GM18870 (cell line): ENCODE data around the gene SAP30BP.

ENCODE experiments used
- ATAC-seq: cut with Tn5 transposase; IDR thresholded peaks from one replicate; pipeline ENCODE4 v1.9.1; 2021; ENCODE audit warnings: moderate library complexity; ENCODE audit not compliant: unreplicated experiment

The SAP30BP gene

DNA sequence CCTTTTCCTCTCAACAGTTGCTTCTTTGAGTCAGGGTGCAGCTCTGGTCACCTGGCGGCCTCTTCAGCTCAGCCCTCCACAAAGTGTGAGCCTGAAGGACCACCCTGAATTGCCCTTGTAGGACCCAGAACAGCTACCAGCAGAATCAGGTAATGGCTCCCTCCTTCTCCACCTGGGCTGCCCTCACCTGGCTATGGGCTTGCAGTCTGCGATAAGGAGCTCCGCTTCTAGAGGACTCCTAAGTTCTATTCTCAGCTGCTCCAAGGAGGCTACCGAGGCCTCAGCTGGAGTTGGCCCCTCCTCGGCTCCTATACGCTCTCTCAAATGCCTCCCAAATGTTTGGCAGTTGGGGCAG lies 20.5 kb upstream of the SAP30BP start:
- ATAC-seq, result no peak

DNA sequence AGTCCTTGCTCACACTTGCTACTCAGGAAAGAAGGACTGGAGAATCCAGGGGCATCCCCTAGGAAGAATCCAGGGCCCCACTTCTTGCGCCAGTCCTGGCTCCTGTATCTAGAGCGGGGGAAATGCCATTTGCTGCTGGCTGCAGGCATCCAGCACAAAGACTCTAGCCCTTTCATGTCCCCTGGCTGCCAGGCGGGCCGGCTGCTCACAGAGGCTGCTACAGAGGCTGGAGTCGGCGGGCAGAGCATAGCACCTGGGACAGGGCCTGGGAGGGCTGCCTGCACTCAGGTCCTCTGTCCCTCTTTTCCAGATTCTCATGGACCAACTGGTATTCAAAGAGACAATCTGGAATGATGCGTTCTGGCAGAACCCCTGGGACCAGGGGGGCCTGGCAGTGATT lies 20.1 kb upstream of the SAP30BP start:
- no peak for ATAC-seq

DNA sequence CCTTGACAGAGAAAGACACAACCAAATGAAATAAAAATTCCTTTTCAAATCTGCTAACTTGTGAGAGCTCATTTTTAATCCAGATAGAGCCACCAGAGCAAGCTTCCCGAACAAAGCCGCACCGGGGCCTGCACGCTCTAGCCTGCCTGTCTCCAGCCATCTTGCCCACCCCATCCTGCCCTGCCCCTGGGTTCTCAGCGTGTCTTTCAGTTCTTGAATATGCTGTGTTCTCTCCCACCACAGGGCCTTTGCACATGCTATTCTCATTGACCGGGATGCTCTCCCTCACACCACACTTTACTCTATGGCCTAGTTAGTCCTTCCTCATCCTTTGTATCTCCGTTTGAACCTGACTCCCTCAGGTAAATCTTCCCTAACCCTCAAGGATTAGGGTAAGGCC lies 19.2 kb upstream of the SAP30BP start:
- ATAC-seq, result no peak

DNA sequence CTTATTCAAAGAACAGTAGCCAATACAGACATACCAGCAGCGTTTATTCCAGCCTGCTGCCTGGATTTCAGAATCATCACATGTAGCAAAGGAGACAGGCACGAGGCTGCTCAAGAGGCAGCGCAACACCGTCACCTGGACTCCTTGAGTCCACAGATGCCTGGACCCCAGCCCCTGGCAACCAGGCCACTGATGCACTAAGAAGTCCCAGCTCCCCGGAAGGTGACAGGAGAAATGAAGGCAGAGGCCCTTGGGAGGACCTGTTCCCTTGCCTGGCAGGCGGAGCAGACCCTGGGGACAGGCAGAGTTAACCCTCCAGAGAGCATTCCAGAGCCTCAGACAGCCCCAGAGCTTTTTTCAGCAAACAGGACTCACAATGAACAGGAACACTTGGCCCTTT lies 17.5 kb upstream of the SAP30BP start:
- no peak for ATAC-seq

DNA sequence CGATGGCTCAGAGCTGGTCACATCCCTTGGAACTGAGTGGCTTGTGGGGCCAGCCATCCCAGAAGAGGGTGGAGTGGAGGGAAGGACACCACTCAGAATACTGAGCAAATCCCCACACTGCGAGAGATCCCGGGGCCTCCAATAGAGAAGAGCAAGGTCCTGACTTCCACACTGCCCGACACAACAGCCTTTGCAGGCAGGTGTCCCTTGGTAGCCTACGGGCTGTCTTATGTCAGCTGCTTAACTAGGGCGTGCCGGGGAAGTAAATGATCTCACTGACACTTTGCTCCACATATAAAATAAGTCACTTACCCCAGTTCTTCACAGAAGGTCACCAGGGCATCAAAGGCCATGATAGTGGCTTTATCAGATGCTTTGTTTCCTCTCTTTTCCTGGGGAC lies 16.3 kb upstream of the SAP30BP start:
- ATAC-seq, result no peak

DNA sequence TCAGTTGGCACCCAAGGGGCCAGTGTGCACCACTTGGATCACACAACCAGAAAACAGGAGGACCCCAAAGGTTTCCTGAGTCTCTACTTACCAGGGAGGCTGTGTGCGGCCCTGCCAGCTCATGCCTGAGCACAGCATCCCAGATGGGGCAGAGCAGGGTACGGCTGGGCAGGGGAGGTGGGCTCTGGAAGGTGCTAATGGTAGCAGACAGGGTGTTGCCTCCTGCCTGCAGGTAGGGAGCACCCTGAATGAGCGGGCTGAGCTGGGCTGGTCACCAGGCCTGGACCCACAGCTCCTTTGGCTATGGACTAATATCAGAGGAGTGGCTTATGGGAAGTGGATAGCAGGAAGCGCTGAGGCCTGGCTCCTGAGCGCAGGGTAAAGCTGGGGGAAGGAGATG lies 14.8 kb upstream of the SAP30BP start:
- no peak for ATAC-seq

DNA sequence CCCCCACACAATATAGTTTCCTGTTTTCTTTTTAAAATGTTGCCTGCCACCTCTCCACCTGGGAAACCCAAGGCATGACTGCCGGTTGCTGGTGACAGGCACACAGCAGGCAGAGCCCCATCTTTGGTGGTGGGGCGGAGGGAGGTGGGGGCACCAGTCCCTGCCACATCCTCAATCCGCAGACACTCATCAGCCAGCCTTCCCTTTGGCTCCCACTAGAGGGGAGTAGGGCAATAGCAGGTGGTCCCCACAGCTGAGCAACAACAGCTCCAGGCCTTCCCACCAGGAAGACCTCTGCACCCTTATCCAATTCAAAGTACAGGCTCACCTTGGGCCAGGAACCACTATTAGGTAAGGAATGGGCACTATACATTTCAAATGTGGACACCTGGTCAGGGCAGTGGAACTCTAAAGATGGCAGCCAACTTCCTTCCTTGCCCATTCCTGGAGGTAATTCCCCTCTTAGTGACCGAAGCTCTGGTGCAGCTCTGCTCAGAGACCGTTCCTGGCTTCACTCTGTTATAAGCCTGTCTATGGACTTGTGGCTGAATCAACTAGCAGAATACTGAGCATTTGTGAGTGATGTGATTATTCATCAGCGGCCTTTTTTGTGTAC lies 14.1 kb upstream of the SAP30BP start:
- no peak for ATAC-seq

DNA sequence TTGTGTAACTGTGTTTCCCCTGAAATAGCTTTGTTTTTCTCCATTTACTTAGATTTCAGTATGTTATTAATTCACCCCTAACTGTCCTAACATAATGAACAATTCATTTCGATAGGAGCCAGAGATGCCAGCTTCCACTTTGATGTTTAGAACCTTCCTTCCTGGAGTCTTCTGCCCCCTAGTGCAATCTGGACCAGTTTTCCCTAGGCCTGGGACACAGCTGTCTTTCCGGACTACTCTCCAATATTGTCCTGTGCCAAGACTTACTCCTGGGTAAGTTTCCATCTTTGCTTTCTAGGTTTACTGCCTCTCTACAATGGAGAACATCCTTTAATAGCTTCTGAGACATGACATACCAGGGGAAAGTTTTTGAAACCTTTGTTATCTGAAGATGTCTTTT lies 13.0 kb upstream of the SAP30BP start:
- no peak for ATAC-seq

DNA sequence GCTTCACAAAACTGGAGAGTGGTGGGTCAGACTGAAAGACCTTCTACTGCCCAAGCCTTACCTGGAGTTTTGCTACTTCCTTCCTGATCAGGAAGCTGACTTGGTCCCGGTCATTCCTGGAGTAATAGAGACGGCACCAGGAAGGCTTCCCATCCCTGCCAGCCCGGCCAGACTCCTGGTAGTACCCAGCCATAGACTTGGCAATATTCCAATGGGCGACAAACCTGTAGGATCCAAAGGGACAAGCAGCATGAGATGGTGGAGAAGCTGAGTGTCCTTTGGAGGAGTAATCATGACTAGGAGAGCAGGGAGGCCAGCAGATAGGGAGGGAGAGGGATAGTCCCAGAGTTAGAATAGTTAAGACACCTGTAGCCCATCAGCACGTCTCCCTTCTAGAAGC lies 8.9 kb upstream of the SAP30BP start:
- no peak for ATAC-seq

DNA sequence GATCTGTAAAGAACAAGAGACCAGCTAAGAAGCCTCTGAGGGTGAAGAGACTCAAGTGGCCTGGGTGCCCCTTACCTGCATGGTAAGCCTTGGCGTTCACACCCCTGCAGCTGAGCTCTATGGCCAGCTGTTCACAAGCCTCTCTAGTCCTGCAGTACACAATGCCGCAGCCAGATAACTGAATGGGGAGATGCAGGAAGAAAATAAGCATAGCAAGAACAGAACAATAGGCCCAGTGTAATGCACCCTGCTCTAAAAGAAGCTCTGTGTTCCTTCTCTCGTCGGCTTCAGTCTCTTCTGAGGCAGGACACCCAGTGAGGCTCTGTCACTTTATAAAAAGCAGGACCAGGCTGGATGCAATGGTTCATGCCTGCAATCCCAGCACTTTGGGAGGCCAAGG lies 5.6 kb upstream of the SAP30BP start:
- no peak for ATAC-seq

DNA sequence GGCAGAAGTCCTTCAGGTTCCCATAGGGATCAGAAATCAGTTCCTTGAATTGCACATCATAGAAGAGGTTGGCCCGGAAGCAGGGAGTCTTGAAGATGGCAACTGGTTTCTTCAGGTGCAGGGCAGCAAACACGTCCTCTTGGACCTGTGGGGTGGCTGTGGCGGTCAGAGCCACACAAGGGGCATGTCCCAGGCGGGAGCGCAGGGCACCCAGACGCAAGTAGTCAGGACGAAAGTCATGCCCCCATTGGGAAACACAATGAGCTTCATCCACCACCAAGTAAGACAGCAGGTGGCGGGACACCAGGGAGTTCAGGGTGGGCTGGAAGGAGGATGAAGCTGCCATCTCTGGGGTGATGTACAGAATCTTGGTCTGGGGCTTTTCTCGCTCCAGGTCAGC lies 4.6 kb upstream of the SAP30BP start:
- ATAC-seq, result no peak

DNA sequence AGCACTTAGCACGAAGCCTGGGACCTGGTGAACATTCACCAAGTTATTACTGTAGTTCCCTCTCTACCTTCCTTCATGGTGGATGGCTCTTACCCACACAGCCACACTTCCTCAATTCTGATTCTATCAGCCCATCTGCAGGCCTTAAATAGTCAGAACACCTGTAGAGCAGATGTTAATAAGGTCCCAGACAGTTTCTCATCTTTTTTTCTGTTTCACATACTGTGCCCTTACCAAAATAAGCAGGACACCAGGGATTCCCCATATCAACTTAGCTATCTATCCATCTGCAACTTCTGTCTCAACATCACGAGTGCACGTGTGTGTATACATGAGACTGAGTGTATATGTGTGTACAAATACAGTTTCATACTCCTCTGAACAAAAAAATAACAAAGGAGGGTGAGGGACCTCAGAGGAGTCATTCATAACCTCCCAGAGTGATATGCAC lies 3.0 kb upstream of the SAP30BP start:
- peak; percentile 68 for ATAC-seq

DNA sequence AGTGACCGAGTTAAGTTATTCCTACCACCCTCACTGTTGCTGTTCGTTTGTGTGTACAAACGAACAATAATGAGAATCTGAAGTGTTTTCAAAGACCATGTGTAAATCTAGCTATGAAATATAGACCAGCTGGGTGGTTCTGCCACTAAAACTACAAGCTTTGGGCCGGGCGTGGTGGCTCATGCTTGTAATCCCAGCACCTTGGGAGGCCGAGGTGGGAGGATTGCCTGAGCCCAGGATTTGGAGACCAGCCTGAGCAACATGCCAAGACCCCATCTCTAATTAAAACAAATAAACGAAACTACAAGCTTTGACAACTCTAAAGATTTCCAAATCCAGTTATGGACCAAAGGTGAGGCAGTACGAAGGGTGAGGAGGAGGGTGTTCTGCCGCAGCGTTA lies 1.2 kb upstream of the SAP30BP start:
- no peak for ATAC-seq

DNA sequence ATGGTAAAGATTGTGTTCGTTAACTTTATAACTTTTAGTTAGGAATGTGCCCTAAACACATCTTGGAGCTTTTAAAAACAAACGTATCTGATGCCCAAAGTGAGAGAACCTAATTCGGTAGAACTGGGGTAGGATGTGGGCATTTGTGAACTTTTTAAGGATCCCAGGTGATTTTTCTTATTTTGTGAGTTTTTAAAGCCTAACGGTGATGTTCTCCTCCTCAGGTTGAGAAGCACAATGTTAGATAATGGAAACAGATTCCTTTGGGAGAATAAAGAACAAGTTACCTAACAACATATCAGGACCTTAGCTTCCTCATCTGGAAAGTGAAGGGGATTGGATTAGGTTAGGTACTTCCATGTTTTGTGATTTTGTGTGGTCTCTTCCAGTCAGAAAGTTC lies 687 bp downstream of the SAP30BP start:
- no peak for ATAC-seq

DNA sequence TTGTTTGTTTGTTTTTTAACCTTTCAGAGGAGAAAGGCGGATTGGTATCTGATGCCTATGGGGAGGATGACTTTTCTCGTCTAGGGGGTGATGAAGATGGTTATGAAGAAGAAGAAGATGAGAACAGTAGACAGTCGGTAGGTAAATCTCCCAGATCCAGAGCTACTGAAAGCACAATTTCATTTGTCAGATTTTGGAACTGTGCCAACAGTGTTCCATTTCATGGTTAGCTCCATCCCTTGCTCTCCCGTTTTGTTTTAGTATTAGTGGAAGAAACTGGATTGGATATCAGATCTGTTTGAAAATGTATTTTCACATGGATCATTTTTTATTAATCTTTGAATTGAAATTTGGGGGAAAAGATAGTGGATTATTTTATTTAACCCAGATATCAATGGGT lies 1.4 kb downstream of the SAP30BP start:
- no peak for ATAC-seq

DNA sequence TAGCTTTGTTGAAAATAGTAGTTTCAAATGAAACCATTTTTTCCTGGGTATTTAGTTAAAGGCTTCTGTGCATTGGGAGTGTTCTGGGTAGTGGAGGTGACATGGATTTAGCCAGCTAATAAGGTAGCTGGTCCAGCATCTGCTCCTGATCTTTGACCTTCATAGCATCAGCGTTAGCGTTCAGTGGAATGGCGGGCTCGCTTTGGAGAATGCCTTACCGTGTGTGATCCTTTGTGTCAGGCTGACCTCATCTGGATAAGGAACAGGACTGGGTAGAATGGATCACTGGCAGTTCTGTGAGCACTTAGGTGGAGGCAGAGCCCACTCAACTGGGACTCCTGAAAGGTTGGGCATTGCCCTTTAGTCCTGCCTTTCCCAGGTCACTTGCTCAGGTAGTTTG lies 3.7 kb downstream of the SAP30BP start:
- no peak for ATAC-seq

DNA sequence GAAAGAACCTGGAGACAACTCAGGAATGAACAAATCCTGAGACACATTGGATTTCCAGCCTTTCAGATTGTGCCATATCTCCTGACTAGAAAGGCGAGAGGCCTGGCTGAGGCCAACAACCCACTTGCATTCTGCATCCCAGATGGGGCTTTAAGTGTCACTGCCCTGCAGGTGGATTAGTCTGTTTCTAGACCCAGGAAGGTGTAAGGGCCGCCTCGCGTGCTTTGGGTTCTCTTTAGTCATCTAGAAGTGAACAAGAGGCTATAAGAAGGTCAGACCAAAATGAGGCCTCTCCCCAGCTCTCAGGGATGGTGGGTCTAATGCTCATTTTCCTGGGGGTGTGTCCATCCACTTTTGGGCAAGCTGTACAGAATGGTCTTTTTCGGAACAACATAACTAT lies 4.9 kb downstream of the SAP30BP start:
- no peak for ATAC-seq

DNA sequence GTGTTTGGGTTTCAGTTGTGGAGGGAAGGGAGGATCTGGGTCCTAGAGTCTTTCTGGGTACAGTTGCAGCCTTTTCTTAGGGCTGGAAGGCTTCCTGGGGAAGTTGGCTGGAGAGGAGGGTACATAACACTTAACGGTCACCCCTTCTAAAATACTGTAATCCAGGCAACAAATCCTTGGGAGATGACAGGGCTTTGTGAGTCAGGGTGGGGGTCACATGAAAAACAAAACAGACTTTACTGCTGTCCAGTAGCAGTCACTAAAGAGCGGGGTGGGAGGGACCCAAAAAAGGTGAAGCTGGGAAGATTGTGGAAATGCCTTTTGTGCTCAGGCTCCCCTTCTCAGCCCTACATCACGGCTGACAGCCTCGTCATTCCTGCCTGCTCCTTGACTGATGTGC lies 6.3 kb downstream of the SAP30BP start:
- no peak for ATAC-seq

DNA sequence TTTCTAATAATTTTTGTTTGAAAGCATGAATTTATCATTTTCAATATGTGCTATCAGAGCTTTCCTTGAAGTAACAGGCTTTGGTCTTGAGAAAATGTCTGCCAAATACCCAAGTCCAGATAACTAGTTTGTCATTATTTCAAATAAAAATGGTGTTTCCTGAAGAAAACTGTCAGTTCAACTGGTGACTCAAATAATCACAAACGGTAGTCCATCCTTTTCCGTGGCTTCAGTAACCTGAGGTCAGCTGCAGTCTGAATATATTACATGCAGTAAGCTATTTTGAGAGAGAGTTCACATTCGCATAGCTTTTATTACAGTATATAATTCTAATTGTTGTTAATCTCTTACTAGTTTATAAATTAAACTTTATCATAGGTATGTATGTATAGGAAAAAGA lies 9.3 kb downstream of the SAP30BP start:
- ATAC-seq, result no peak

DNA sequence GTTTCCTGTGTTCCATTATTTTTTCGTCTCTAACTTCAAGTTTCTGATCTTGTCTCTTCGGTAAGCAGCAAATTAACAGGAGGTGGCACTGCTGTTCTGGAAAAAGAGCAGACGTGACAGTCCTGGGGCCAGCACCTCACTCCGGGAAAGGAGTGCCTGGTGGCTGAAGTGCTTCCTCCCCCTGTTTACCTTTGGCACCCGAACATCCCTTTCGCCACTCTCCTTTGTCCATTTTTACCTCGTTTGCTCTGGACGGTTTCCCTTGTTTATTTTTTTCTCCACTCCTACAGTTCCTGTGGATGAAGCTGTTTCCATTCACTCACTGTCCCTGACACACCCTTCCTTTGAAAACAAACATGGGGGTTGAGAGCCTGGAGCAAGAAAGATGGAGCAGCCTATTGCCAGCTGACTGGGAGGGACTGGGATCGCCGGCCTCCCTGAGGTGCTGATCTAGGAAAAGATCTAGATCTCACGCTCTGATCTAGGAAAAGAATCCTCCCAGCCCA lies 12.6 kb downstream of the SAP30BP start:
- ATAC-seq, result no peak

DNA sequence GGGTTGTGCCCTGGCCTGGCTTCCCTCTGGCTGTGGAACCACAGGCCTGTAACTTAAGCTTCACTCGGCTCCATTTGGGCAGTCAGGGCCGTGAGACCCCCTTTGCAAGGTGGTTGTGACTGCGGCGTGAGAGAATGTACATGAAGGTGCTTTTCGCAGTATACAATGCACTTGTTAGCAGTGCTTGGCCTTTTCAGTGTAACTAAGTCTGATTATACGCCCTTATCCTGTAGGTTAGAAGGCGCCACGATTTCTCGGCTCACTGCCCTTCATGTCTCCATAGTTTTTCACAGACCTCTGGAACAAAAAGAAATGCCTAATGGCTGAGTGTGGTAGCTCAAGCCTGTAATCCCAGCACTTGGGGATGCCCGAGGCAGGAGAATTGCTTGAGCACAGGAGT lies 13.3 kb downstream of the SAP30BP start:
- no peak for ATAC-seq

DNA sequence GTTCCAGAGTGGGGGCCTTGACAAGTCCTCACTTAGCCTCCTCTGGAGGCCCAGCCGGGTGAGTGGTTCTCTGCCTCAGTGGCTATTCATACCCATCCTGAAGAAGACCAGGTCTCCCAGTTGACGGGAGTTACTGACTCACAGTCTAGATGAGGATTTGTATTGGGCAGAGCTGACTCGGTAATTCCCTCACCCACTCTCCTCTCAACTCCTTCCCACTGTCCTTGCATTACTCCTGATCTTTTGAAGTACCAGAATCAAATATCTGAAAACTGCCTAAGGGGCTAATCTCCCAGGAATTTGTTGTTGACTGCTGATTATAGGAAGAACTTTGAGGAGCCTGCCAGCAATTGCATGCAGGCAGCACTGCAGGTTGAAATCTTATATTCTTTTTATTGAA lies 14.2 kb downstream of the SAP30BP start:
- no peak for ATAC-seq

DNA sequence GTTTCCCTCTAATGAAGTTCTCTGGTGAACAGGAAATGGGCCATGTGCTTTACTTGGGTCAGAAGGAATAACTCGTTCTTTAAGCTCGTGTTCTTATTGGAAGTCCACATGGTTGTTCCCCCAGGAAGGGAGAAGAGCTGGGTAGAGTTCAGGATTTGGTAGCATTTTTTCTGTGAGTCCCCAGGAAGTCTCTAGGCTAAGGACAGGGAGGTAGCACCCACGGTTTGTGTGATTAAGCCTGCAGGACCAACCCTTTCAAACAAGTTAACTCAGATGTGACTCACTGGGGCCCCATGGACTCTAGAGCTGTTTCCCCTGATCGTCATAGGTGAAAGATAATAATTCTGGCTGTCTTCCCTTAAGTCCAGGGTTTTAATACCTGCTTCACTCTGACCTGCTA lies 16.4 kb downstream of the SAP30BP start:
- ATAC-seq, result no peak

DNA sequence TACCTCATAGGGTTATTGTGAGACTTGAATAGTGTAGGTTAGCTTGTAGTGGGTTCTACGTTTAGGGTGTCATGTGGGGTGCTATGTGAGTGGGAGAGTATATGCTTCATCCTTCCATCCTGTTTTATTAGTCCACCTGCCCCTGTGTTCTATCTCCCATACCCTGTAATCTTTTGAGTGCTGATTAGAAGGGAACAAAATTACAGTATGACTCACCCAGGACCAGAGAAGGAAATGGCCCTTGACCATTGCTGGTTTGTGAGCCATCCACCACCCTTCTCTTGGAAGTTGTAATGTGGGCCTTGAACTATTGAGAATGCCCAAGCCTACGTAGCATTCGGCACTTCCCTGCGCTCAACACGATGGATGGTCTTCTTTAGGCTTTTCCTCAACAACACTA lies 17.1 kb downstream of the SAP30BP start:
- no peak for ATAC-seq
